Occipital lobe (tissue), 2 donors: ENCODE measurements around the gene FGF14. TPM values are rescaled to one million over a fixed set of nuclear protein-coding genes. Genes with fewer than 3 reads are reported as not detected.

Experiments
- DNase-seq: peaks from one replicate; lab custom pipeline; 2025; lab: John Stamatoyannopoulos, UW
- total RNA-seq: library from RNA; depleted of rRNA; stranded (reverse); fragments of >200 nt; gene quantifications from one replicate; pipeline ENCODE4 v1.2.3, GENCODE V29; 2014

FGF14 gene
- total RNA-seq, 1 donor from 2014 or later, result 69.1 TPM

- no peak for DNase-seq
Measured at GRCh38 chr13:101792189-101792588, 609.7 kb downstream of the FGF14 start.

- peak; percentile 1 for DNase-seq
Measured at GRCh38 chr13:101785858-101786257, 616.0 kb downstream of the FGF14 start.

GRCh38 chr13:101784313-101784712 lies 617.5 kb downstream of the FGF14 start:
- no peak for DNase-seq

GRCh38 chr13:101783554-101783953 lies 618.3 kb downstream of the FGF14 start:
- no peak for DNase-seq

GRCh38 chr13:101780211-101780610 lies 621.6 kb downstream of the FGF14 start:
- no peak for DNase-seq

GRCh38 chr13:101779147-101779546 lies 622.7 kb downstream of the FGF14 start:
- DNase-seq, result no peak

- DNase-seq, result no peak
Measured at GRCh38 chr13:101775267-101775666, 626.6 kb downstream of the FGF14 start.

- no peak for DNase-seq
Measured at GRCh38 chr13:101774393-101774792, 627.5 kb downstream of the FGF14 start.

- DNase-seq, result no peak
Measured at GRCh38 chr13:101773062-101773461, 628.8 kb downstream of the FGF14 start.

- DNase-seq, result no peak
Measured at GRCh38 chr13:101767131-101767530, 634.7 kb downstream of the FGF14 start.

- no peak for DNase-seq
Measured at GRCh38 chr13:101763191-101763590, 638.7 kb downstream of the FGF14 start.

GRCh38 chr13:101757446-101758039 lies 644.3 kb downstream of the FGF14 start:
- DNase-seq, result no peak

GRCh38 chr13:101755228-101755887 lies 646.5 kb downstream of the FGF14 start:
- no peak for DNase-seq

GRCh38 chr13:101752432-101752831 lies 649.4 kb downstream of the FGF14 start:
- no peak for DNase-seq

- DNase-seq, result no peak
Measured at GRCh38 chr13:101751488-101751887, 650.4 kb downstream of the FGF14 start.

GRCh38 chr13:101749584-101749983 lies 652.3 kb downstream of the FGF14 start:
- no peak for DNase-seq

GRCh38 chr13:101747039-101747438 lies 654.8 kb downstream of the FGF14 start:
- no peak for DNase-seq

- no peak for DNase-seq
Measured at GRCh38 chr13:101746513-101746912, 655.3 kb downstream of the FGF14 start.

GRCh38 chr13:101739382-101740178 lies 662.3 kb downstream of the FGF14 start:
- DNase-seq, result no peak

GRCh38 chr13:101738336-101738735 lies 663.5 kb downstream of the FGF14 start:
- no peak for DNase-seq

- no peak for DNase-seq
Measured at GRCh38 chr13:101736566-101736965, 665.3 kb downstream of the FGF14 start.

GRCh38 chr13:101730420-101731000 lies 671.3 kb downstream of the FGF14 start:
- no peak for DNase-seq
